ENCODE measurements around the gene CYBRD1.

- no peak for TF ChIP-seq CTCF (IDR thresholded peaks at IDR 0.05)
- no peak for TF ChIP-seq POLR2A (IDR thresholded peaks at IDR 0.05)
Measured at GRCh38 chr2:171515672-171516298, 6.5 kb upstream of the CYBRD1 start.
